GM19240 (cell line): ENCODE results near the gene KCNA3.
"Not testable (repeated sequence)": the region's sequence is repeated elsewhere in the genome, so short reads cannot be mapped to it uniquely, and the experiment has no call there.

Source experiments
- DNase-seq: peaks from one replicate; pipeline ENCODE4 v3.0.0; 2011; ENCODE audit warnings: low spot score; ENCODE audit not compliant: insufficient read length

Gene KCNA3

GRCh38 chr1:110680036-110680735, 5.4 kb upstream of the KCNA3 start:
- DNase-seq: no peak

- DNase-seq: no peak
Measured at GRCh38 chr1:110677526-110677925, 2.8 kb upstream of the KCNA3 start.

- DNase-seq: no peak
Measured at GRCh38 chr1:110676970-110677369, 2.2 kb upstream of the KCNA3 start.

GRCh38 chr1:110675060-110675791, 486 bp upstream of the KCNA3 start:
- no peak for DNase-seq

GRCh38 chr1:110673805-110674336, 869 bp downstream of the KCNA3 start:
- DNase-seq: no peak

- DNase-seq: no peak
Measured at GRCh38 chr1:110673197-110673701, 1.5 kb downstream of the KCNA3 start.

- peak; percentile 23 for DNase-seq
Measured at GRCh38 chr1:110672753-110673108, 2.0 kb downstream of the KCNA3 start.

- DNase-seq: peak; percentile 11
Measured at GRCh38 chr1:110672001-110672752, 2.6 kb downstream of the KCNA3 start.

GRCh38 chr1:110671361-110671760, 3.4 kb downstream of the KCNA3 start:
- no peak for DNase-seq

- DNase-seq: no peak
Measured at GRCh38 chr1:110668549-110668948, 6.2 kb downstream of the KCNA3 start.

- no peak for DNase-seq
Measured at GRCh38 chr1:110667776-110668175, 7.0 kb downstream of the KCNA3 start.

- no peak for DNase-seq
Measured at GRCh38 chr1:110663241-110663640, 11.5 kb downstream of the KCNA3 start.

GRCh38 chr1:110659559-110659958, 15.2 kb downstream of the KCNA3 start:
- DNase-seq: not testable (repeated sequence)

GRCh38 chr1:110657351-110657750, 17.4 kb downstream of the KCNA3 start:
- DNase-seq: no peak

- no peak for DNase-seq
Measured at GRCh38 chr1:110650609-110651008, 24.1 kb downstream of the KCNA3 start.

- DNase-seq: no peak
Measured at GRCh38 chr1:110648417-110648816, 26.3 kb downstream of the KCNA3 start.

- no peak for DNase-seq
Measured at GRCh38 chr1:110647254-110647891, 27.4 kb downstream of the KCNA3 start.

GRCh38 chr1:110645821-110646735, 28.7 kb downstream of the KCNA3 start:
- DNase-seq: no peak

GRCh38 chr1:110645211-110645610, 29.5 kb downstream of the KCNA3 start:
- DNase-seq: no peak

GRCh38 chr1:110643879-110644472, 30.8 kb downstream of the KCNA3 start:
- no peak for DNase-seq
